Mammary epithelial cell (primary cell): ENCODE results near the gene TNIK.

Experiments
- CTCF ChIP-seq, 2 donors: IDR thresholded peaks in 1 of 2; conservative IDR thresholded peaks in 1 of 2; 2 replicates each; pipeline ENCODE4 v1.5.1; 2011 to 2012; ENCODE audit warnings: inconsistent platforms in 2 of 2, low read length in 2 of 2, mild to moderate bottlenecking in 2 of 2, control low read depth in 1 of 2, low read depth in 1 of 2; ENCODE audit not compliant: insufficient read depth in 1 of 2; ENCODE audit errors: extremely low read depth in 1 of 2
- EZH2 ChIP-seq: IDR thresholded peaks from 2 replicates; pipeline ENCODE4 v1.6.1; 2012; ENCODE audit warnings: low read length, inconsistent platforms, borderline replicate concordance

GRCh38 chr3:171164067-171164465 lies 296.1 kb downstream of the TNIK start:
- TF ChIP-seq CTCF (conservative IDR thresholded peaks at IDR 0.05 in 1 of 2, IDR thresholded peaks at IDR 0.05 in 1 of 2; ENCODE audit: extremely low read depth in 1 of 2, insufficient read depth in 1 of 2, low read depth in 1 of 2, low read length in 2 of 2) (no peak), EZH2 (no peak)
